DOHH2 (cell line): ENCODE measurements around the gene NOB1.
A peak's percentile ranks its signal among the peaks of the same experiment; 100 is the strongest.
"Not testable (repeated sequence)": the region's sequence is repeated elsewhere in the genome, so short reads cannot be mapped to it uniquely, and the experiment has no call there.

Experiments used
- H3F3A ChIP-seq: fragments of 200-600 bp; sonication (generic), shearing (Covaris generic); 2 replicates; pipeline ENCODE4 v1.6.0; 2016; ENCODE audit warnings: antibody characterized with exemption, mild to moderate bottlenecking; ENCODE audit not compliant: control insufficient read depth, insufficient read depth
- H3K27ac ChIP-seq: fragments of 200-600 bp; sonication (generic); 2 replicates; pipeline ENCODE4 v1.5.1; 2014; ENCODE audit warnings: low read depth, mild to moderate bottlenecking, low read length, moderate library complexity
- H3K27me3 ChIP-seq: fragments of 200-600 bp; sonication (generic); 2 replicates; pipeline ENCODE4 v1.6.1; 2014; ENCODE audit warnings: mild to moderate bottlenecking, low read length, mixed read lengths; ENCODE audit not compliant: control insufficient read depth
- H3K36me3 ChIP-seq: fragments of 200-600 bp; sonication (generic); 2 replicates; pipeline ENCODE4 v1.6.1; 2014; ENCODE audit warnings: mild to moderate bottlenecking, low read length, moderate library complexity, mixed read lengths; ENCODE audit not compliant: control insufficient read depth
- H3K4me1 ChIP-seq: fragments of 200-600 bp; sonication (generic); 2 replicates; pipeline ENCODE4 v1.6.1; 2014; ENCODE audit warnings: mild to moderate bottlenecking, low read length, mixed read lengths; ENCODE audit not compliant: control insufficient read depth
- H3K4me2 ChIP-seq: fragments of 200-600 bp; sonication (generic); 2 replicates; pipeline ENCODE4 v1.6.0; 2014; ENCODE audit warnings: mild to moderate bottlenecking, low read length, moderate library complexity
- H3K4me3 ChIP-seq: fragments of 200-600 bp; sonication (generic); 2 replicates; pipeline ENCODE4 v1.5.1; 2014; ENCODE audit warnings: mild to moderate bottlenecking, low read length, mixed read lengths
- H3K79me2 ChIP-seq: fragments of 200-600 bp; sonication (generic); 2 replicates; pipeline ENCODE4 v1.6.1; 2014; ENCODE audit warnings: mild to moderate bottlenecking, low read length, mixed read lengths; ENCODE audit not compliant: control insufficient read depth
- H3K9me2 ChIP-seq: fragments of 200-600 bp; sonication (generic); replicated peaks from 2 replicates; pipeline ENCODE4 v1.6.1; 2014; ENCODE audit warnings: mild to moderate bottlenecking, low read length, mixed read lengths; ENCODE audit not compliant: control insufficient read depth
- H3K9me3 ChIP-seq: fragments of 200-600 bp; sonication (generic); 2 replicates; pipeline ENCODE4 v1.6.1; 2014; ENCODE audit warnings: antibody characterized with exemption, low read length, mixed read lengths; ENCODE audit not compliant: control insufficient read depth, insufficient read depth
- H4K20me1 ChIP-seq: fragments of 200-600 bp; sonication (generic); 2 replicates; pipeline ENCODE4 v1.6.0; 2014; ENCODE audit warnings: low read depth, mild to moderate bottlenecking, antibody characterized with exemption, low read length, moderate library complexity; ENCODE audit not compliant: control insufficient read depth, insufficient read depth
- EZH2phosphoT487 ChIP-seq: fragments of 200-600 bp; sonication (generic); IDR thresholded peaks from 2 replicates; pipeline ENCODE4 v1.6.1; 2017; ENCODE audit warnings: borderline replicate concordance, mild to moderate bottlenecking, antibody characterized with exemption, low read length, moderate library complexity, mixed read lengths
- TF ChIP-seq, protein P1 (sequence below): fragments of 200-600 bp; sonication (generic); IDR thresholded peaks from one replicate; pipeline ENCODE4 v1.5.1; 2014; ENCODE audit warnings: antibody characterized with exemption, mild to moderate bottlenecking, low read depth, low read length; ENCODE audit not compliant: poor library complexity, severe bottlenecking

NOB1 gene

DNA sequence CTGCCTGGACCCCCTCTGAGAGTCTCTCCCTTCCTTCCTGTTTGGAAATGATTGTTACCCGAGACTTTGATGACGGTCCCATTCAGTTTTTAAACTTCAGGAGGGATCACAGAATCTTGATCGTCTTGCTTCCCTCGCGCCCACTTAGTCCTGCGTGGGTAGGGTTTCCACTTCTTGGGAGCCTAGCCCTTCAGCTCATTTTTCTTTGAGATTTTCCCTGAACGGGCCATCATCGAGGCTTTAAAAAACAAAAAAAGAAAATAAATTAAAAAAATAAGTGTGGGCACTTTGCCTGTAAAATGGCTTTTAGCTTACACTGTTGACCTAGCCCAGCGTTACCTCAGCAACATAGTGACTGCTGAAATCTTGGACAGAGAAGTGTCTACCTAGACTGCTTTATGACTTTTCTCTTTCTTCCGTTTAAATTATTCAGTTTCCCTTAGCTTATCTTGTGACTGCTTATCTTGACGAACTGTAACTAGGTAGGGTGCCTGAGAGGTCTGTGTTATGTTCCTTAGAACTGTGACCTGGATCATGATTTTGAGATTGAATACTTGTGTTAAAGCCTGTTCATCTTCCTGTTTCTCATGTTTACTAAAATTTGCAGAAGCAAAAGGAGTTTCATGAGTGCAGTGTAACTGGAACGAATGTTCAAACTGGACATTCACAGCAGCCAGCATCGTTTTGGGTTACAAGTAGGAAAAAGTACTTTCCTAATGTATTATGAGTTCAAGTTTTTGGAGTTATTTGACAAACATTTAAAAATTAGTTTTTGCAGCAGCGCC, 8.3 kb upstream of the NOB1 start:
- H3K9me3 ChIP-seq: no peaks in the 10 kb centered on the region
- TF ChIP-seq EZH2phosphoT487: no peak
- TF ChIP-seq, protein P1, sequence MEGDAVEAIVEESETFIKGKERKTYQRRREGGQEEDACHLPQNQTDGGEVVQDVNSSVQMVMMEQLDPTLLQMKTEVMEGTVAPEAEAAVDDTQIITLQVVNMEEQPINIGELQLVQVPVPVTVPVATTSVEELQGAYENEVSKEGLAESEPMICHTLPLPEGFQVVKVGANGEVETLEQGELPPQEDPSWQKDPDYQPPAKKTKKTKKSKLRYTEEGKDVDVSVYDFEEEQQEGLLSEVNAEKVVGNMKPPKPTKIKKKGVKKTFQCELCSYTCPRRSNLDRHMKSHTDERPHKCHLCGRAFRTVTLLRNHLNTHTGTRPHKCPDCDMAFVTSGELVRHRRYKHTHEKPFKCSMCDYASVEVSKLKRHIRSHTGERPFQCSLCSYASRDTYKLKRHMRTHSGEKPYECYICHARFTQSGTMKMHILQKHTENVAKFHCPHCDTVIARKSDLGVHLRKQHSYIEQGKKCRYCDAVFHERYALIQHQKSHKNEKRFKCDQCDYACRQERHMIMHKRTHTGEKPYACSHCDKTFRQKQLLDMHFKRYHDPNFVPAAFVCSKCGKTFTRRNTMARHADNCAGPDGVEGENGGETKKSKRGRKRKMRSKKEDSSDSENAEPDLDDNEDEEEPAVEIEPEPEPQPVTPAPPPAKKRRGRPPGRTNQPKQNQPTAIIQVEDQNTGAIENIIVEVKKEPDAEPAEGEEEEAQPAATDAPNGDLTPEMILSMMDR: no peak

DNA sequence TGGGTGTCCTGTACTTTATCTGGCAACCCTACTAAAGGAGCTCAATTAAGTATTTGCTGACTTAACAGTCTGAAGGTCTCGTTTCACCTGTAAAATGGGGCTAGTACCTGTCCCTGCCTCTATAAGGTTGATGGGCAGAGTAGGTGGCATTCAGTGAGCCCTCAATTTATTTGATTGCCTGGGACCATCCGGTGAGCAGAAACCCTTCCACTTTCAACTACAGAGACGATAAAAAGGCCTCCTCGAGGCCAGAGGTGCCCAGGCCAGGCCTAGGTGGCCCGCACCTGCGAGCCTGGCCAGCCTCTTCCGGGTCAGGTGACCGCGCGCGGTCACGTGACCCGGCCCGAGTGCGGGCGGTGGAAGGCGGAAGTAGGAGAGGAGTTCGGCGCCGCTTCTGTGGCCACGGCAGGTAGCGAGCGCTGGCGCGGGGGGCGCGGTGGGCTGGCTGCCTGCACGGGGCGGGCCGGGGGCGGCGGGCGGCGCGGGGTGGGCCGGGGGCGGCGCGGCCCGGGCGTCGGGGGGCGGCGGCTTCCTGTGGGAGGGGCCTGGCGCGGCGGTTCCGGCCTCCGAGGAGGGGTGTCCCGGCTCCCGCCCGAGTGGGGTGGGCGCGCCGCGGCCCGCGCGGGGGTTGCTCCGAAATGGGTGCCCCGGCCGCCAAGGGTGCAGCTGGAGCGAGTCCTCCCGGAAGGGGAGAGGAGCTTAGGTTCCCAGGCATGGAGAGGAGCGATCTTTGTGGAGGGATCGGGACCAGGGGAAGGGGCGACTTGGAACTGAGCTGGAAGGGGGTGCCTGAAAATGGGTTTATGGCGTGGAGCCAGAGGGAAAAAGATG, 7.5 kb upstream of the NOB1 start, which contains the start of gene WWP2:
WWP2 (plus strand) TSS at position 350 of the 831 bp plus-strand sequence. CDS start 24,679 bp downstream, outside the sequence.
- Histone ChIP-seq H3K9me3 (no peaks in the 10 kb centered on the region), H3K79me2 (peaks cover 54% of the 10 kb centered on the region)

More for the DNA sequence above, 8.3 kb upstream of the NOB1 start:
- Histone ChIP-seq H3K4me2 (peak overlapping the region; percentile 89), H3F3A (peaks cover 17% of the 10 kb centered on the region), H3K36me3 (no peaks in the 10 kb centered on the region), H3K9me2 (no peaks in the 10 kb centered on the region), H3K4me3 (peak overlapping the region; percentile 88), H3K79me2 (peaks cover 63% of the 10 kb centered on the region), H3K27ac (peak overlapping the region; percentile 53), H3K27me3 (no peaks in the 10 kb centered on the region), H4K20me1 (no peaks in the 10 kb centered on the region), H3K4me1 (peaks cover 20% of the 10 kb centered on the region)

DNA sequence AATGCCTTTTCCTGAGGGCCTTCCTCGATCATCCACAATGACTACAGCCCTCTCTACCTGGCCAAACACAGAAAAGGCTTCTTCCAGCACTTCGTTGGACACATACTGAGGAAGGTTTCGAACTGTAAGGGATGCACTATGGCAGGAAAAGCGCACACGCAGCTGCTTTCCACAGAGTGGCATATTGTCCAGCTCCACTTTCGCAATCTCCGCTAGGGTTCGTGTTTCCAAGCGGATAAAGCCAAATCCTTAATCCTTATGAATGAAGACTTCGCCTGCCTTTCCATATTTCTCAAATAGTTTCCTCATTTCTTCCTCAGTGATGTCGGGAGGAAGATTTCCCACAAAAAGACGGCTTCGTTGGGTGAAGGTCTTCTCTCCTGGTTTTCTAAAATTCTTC, 2.6 kb upstream of the NOB1 start:
- peaks cover 27% of the 10 kb centered on the region for H3K4me1 ChIP-seq
- not testable (repeated sequence) for H3K9me2 ChIP-seq, H3K4me2 ChIP-seq

More for the DNA sequence above, 7.5 kb upstream of the NOB1 start, which contains the start of gene WWP2:
- Histone ChIP-seq H3F3A (peaks cover 17% of the 10 kb centered on the region), H3K36me3 (no peaks in the 10 kb centered on the region), H3K4me2 (peak within 1 kb of the TSS; percentile 89), H3K27me3 (no peaks in the 10 kb centered on the region), H4K20me1 (no peaks in the 10 kb centered on the region), H3K9me2 (no peaks in the 10 kb centered on the region), H3K27ac (peak within 1 kb of the TSS; percentile 53), H3K4me1 (peaks cover 20% of the 10 kb centered on the region), H3K4me3 (peak within 1 kb of the TSS; percentile 88)
- TF ChIP-seq, protein P1: no peak
- no peak for TF ChIP-seq EZH2phosphoT487

More for the DNA sequence above, 2.6 kb upstream of the NOB1 start:
- H3K9me3 ChIP-seq, H3K27ac ChIP-seq, H3K27me3 ChIP-seq, H3K4me3 ChIP-seq, H3F3A ChIP-seq, H4K20me1 ChIP-seq: not testable (repeated sequence)
- H3K36me3 ChIP-seq: peaks cover 18% of the 10 kb centered on the region
- peaks cover 30% of the 10 kb centered on the region for H3K79me2 ChIP-seq
